ENCODE results near the gene TAS2R1.

The TAS2R1 gene

GRCh38 chr5:9596824-9597223 is 33.3 kb downstream of the TAS2R1 start:
- DNase-seq, result no peak
- intact Hi-C loops (cut with DNase I), result no loop called here

- DNase-seq, result no peak
- intact Hi-C loops (cut with DNase I), result no loop called here
Observed at GRCh38 chr5:9596171-9596780, 33.9 kb downstream of the TAS2R1 start.

- DNase-seq, result no peak
- intact Hi-C loops (cut with DNase I), result no loop called here
Observed at GRCh38 chr5:9594913-9595312, 35.2 kb downstream of the TAS2R1 start.

GRCh38 chr5:9589049-9589835 is 40.9 kb downstream of the TAS2R1 start:
- peak in 39 of 42 donors; percentile 9 to 78 (median 43) for DNase-seq
- intact Hi-C loops (cut with DNase I), result no loop called here

GRCh38 chr5:9588254-9588653 is 41.9 kb downstream of the TAS2R1 start:
- intact Hi-C loops (cut with DNase I), result no loop called here
- no peak for DNase-seq

- intact Hi-C loops (cut with DNase I), result no loop called here
- no peak for DNase-seq
Observed at GRCh38 chr5:9587135-9587534, 43.0 kb downstream of the TAS2R1 start.

- DNase-seq, result no peak
- intact Hi-C loops (cut with DNase I), result no loop called here
Observed at GRCh38 chr5:9582406-9582805, 47.7 kb downstream of the TAS2R1 start.

Measured in head of caudate nucleus (tissue), 42 donors.